Calu3 (cell line): Measurements from ENCODE around the gene GMPPA. TPM values are rescaled to one million over a fixed set of nuclear protein-coding genes. Genes with fewer than 3 reads are reported as not detected.

Experiments used
- Bru-seq: library from RNA; stranded (reverse); fragments of 400-500 nt; gene quantifications from one replicate; lab custom pipeline; 2021; lab: Mats Ljungman, UMichigan
- BruChase-seq, 2 experiments: library from RNA; stranded (reverse); fragments of 400-500 nt; gene quantifications; one replicate each; lab custom pipeline; 2021; lab: Mats Ljungman, UMichigan
- BruUV-seq: library from RNA; stranded (reverse); fragments of 400-500 nt; replicated peaks from 2 replicates; lab custom pipeline; 2021; lab: Mats Ljungman, UMichigan
- CTCF ChIA-PET: fragments of 300-600 bp; sonication (Branson Sonifier 250); formaldehyde crosslinking; loops from one replicate; lab custom pipeline; 2022; ENCODE audit warnings: antibody characterized with exemption; lab: Charles Lee
- DNase-seq: peaks from one replicate; pipeline ENCODE4 v3.0.0; 2022
- H3K27ac Mint-ChIP-seq: one replicate; pipeline ENCODE4 v1.8.0; 2022; ENCODE audit warnings: mixed read lengths; ENCODE audit not compliant: unreplicated experiment
- H3K27me3 Mint-ChIP-seq: one replicate; pipeline ENCODE4 v1.8.0; 2022; ENCODE audit warnings: mixed read lengths; ENCODE audit not compliant: unreplicated experiment
- H3K36me3 Mint-ChIP-seq: one replicate; pipeline ENCODE4 v1.8.0; 2022; ENCODE audit warnings: mild to moderate bottlenecking, moderate library complexity, mixed read lengths; ENCODE audit not compliant: insufficient read depth, unreplicated experiment
- H3K4me1 Mint-ChIP-seq: one replicate; pipeline ENCODE4 v1.8.0; 2022; ENCODE audit warnings: mild to moderate bottlenecking, low read depth, mixed read lengths; ENCODE audit not compliant: unreplicated experiment
- H3K4me3 Mint-ChIP-seq: one replicate; pipeline ENCODE4 v1.8.0; 2022; ENCODE audit warnings: mild to moderate bottlenecking, low read depth, moderate library complexity, mixed read lengths; ENCODE audit not compliant: unreplicated experiment
- H3K9me3 Mint-ChIP-seq: one replicate; pipeline ENCODE4 v1.8.0; 2022; ENCODE audit warnings: low read depth, mixed read lengths; ENCODE audit not compliant: unreplicated experiment
- CTCF ChIP-seq: fragments of 200-600 bp; IDR thresholded peaks from one replicate; pipeline ENCODE4 v1.8.0; 2022; ENCODE audit warnings: antibody characterized with exemption; ENCODE audit not compliant: unreplicated experiment
- intact Hi-C: fragments of 100-400 bp; cut with micrococcal nuclease; formaldehyde crosslinking; loops from one replicate; pipeline ENCODE4 v1.10.0; 2022; ENCODE audit not compliant: unreplicated experiment
- long read RNA-seq: library from polyadenylated mRNA; stranded (forward); transcript quantifications from one replicate; pipeline ENCODE4 v2.0.0, GENCODE V29; 2022
- total RNA-seq: library from RNA; stranded (reverse); gene quantifications from 2 replicates; pipeline ENCODE4 v1.2.3, GENCODE V29; 2022

The GMPPA gene
- total RNA-seq (53.0 and 59.4 TPM in 2 replicates), Bru-seq, nascent RNA (percentile 58 among the genes with signal in this experiment), BruChase-seq, experiment 1, labeled RNA remaining after a 6-hour chase (percentile 77 among the genes with signal in this experiment), BruChase-seq, experiment 2, labeled RNA remaining after a 2-hour chase (percentile 79 among the genes with signal in this experiment)
- long read RNA-seq, transcript GMPPA-204 (13 exons, 1,501 nt), result minor isoform, 19 of 80 reads
- long read RNA-seq, transcript GMPPA-203 (13 exons, 1,823 nt), result minor isoform, 5 of 80 reads
- long read RNA-seq, transcript GMPPA-201 (13 exons, 1,544 nt), result major isoform, 27 of 80 reads
- long read RNA-seq, partial matches to known transcripts, result 6 of 80 reads
- long read RNA-seq, other reads (novel, unspliced or antisense), result 20 of 80 reads

- H3K36me3 Mint-ChIP-seq, result peaks cover 38% of the 10 kb centered on the region
- H3K4me1 Mint-ChIP-seq, result peaks cover 23% of the 10 kb centered on the region
- DNase-seq, result peak; percentile 95
- CTCF ChIA-PET, result interaction anchor here (0.6 to 2.6 kb wide), 15 partner anchors 10 to 460 kb away, joined by 3 to 35 read pairs (median 4); no protein-coding TSS in a partner anchor
- no peaks in the 10 kb centered on the region for H3K9me3 Mint-ChIP-seq
- no TSS peak for BruUV-seq
- intact Hi-C loops, result loop anchor here (1.0 kb wide), 1 partner anchor 23 kb away; no protein-coding TSS in a partner anchor
- peak within 1 kb of the TSS; percentile 90 for H3K4me3 Mint-ChIP-seq
- TF ChIP-seq CTCF, result no peak
- H3K27me3 Mint-ChIP-seq, result peaks cover 21% of the 10 kb centered on the region
- peak within 1 kb of the TSS; percentile 97 for H3K27ac Mint-ChIP-seq
These were observed at the start of gene GMPPA for GRCh38 chr2:219498280-219499057. TSS of gene GMPPA (plus strand) at chr2:219498891. CDS start at chr2:219499976, 1,085 bp downstream.

- no peak for TF ChIP-seq CTCF
- no peak overlapping the region for H3K27ac Mint-ChIP-seq
- peaks cover 17% of the 10 kb centered on the region for H3K4me1 Mint-ChIP-seq
- H3K36me3 Mint-ChIP-seq, result peaks cover 4% of the 10 kb centered on the region
- intact Hi-C loops, result no loop called here
- no peaks in the 10 kb centered on the region for H3K27me3 Mint-ChIP-seq
- no peaks in the 10 kb centered on the region for H3K9me3 Mint-ChIP-seq
- DNase-seq, result no peak
- H3K4me3 Mint-ChIP-seq, result no peak overlapping the region
- CTCF ChIA-PET, result interaction anchor here (0.5 kb wide), 2 partner anchors 8 to 58 kb away, joined by 3 to 8 read pairs; no protein-coding TSS in a partner anchor
- no TSS peak for BruUV-seq
These were observed 49.1 kb upstream of the GMPPA start for GRCh38 chr2:219449609-219450008.

- no peak for TF ChIP-seq CTCF
- BruUV-seq, result no TSS peak
- H3K27ac Mint-ChIP-seq, result no peak overlapping the region
- H3K4me3 Mint-ChIP-seq, result no peak overlapping the region
- peaks cover 4% of the 10 kb centered on the region for H3K36me3 Mint-ChIP-seq
- DNase-seq, result no peak
- intact Hi-C loops, result no loop called here
- CTCF ChIA-PET, result interaction anchor here (0.5 to 1.6 kb wide), 3 partner anchors 12 to 64 kb away, joined by 3 to 6 read pairs (median 4); partner anchors contain the start of gene DNPEP
- no peaks in the 10 kb centered on the region for H3K27me3 Mint-ChIP-seq
- peaks cover 17% of the 10 kb centered on the region for H3K4me1 Mint-ChIP-seq
- no peaks in the 10 kb centered on the region for H3K9me3 Mint-ChIP-seq
These were observed 46.9 kb upstream of the GMPPA start for GRCh38 chr2:219451661-219452360.
